Stomach (tissue), 9 donors: ENCODE results near the gene CEP350. TPM values are rescaled to one million over a fixed set of nuclear protein-coding genes. Genes with fewer than 3 reads are reported as not detected.

ENCODE experiments used
- DNase-seq, 2 donors: peaks; one replicate each; pipeline versions ENCODE4 v3.0.0 to v3.0.0-alpha.2; 2013 to 2019
- H3K27ac ChIP-seq, 5 donors: fragments of 200-600 bp in 4 of 5; sonication (generic) in 4 of 5; one replicate each; pipeline ENCODE4 v1.5.1; 2013 to 2019; ENCODE audit warnings: mild to moderate bottlenecking in 1 of 5, moderate library complexity in 1 of 5
- H3K27me3 ChIP-seq, 3 donors: fragments of 200-600 bp; sonication (generic); one replicate each; pipeline ENCODE4 v1.5.1; 2017 to 2019; ENCODE audit warnings: mixed run types in 1 of 3
- H3K36me3 ChIP-seq, 4 donors: fragments of 200-600 bp; sonication (generic); 1 replicate in 3 of 4; 2 replicates in 1 of 4; pipeline ENCODE4 v1.5.1; 2016 to 2019
- H3K4me1 ChIP-seq, 4 donors: fragments of 200-600 bp; sonication (generic); one replicate each; pipeline ENCODE4 v1.5.1; 2016 to 2019
- H3K4me3 ChIP-seq, 4 donors: fragments of 200-600 bp; sonication (generic) in 3 of 4; one replicate each; pipeline ENCODE4 v1.5.1; 2016 to 2019; ENCODE audit warnings: mild to moderate bottlenecking in 1 of 4
- H3K9me3 ChIP-seq, 4 donors: fragments of 200-600 bp; sonication (generic); one replicate each; pipeline ENCODE4 v1.5.1; 2016 to 2019
- EP300 ChIP-seq: sonication (generic); formaldehyde crosslinking; IDR thresholded peaks from one replicate; pipeline ENCODE4 v1.6.1; 2017; ENCODE audit warnings: antibody characterized with exemption
- POLR2A ChIP-seq, 4 donors: fragments of 450-650 bp; IDR thresholded peaks; one replicate each; pipeline ENCODE4 v1.6.1; 2016; ENCODE audit warnings: antibody characterized with exemption in 4 of 4, control low read depth in 2 of 4, mild to moderate bottlenecking in 1 of 4, moderate library complexity in 1 of 4
- POLR2AphosphoS5 ChIP-seq, 3 donors: sonication (generic); formaldehyde crosslinking; IDR thresholded peaks; one replicate each; pipeline ENCODE4 v1.6.1; 2016; ENCODE audit warnings: antibody characterized with exemption in 3 of 3
- WGBS, 5 donors: extraction: QIAGEN DNeasy Blood & Tissue Kit in 3 of 5; methylation state at CpG; one replicate each; pipeline versions ENCODE4 v1.1.5 to v1.1.7; 2013 to 2018; 5-methylcytosine and 5-hydroxymethylcytosine counted together
- intact Hi-C: fragments of 100-400 bp; cut with DNase I; formaldehyde crosslinking; loops from one replicate; pipeline ENCODE4 v1.15.1; 2023; ENCODE audit warnings: low total_unique reads
- polyA plus RNA-seq, 3 donors: library from polyadenylated mRNA; stranded (reverse); fragments of 200-250 nt; gene quantifications; one replicate each; pipeline ENCODE4 v1.2.3, GENCODE V29; 2013
- total RNA-seq, 5 donors: library from RNA; depleted of rRNA; stranded (reverse); fragments of >200 nt; gene quantifications; one replicate each; pipeline versions ENCODE4 v1.1.0 to v1.2.3, GENCODE V29; 2014 to 2016
- TF ChIP-seq, protein P1 (sequence below), 7 experiments: fragments of 450-650 bp in 4 of 7; fragments of 200-600 bp in 3 of 7; sonication (generic) in 3 of 7; IDR thresholded peaks; one replicate each; pipeline ENCODE4 v1.5.1; 2016 to 2019; ENCODE audit warnings: antibody characterized with exemption in 7 of 7, control low read depth in 2 of 7, mild to moderate bottlenecking in 1 of 7
- donor health status: healthy with polysubstance abuse.
- donor health status: Bipolar disorder and iron deficiency.
- donor health status: healthy.

CEP350 gene
- total and polyA plus RNA-seq, 8 donors = 2.4 to 150 (median 67.8) TPM

- H3K9me3 ChIP-seq = no peaks in the 10 kb centered on the region
- H3K27me3 ChIP-seq = no peaks in the 10 kb centered on the region
- peaks cover 37 to 82% (median 79%) of the 10 kb centered on the region in 4 donors for H3K36me3 ChIP-seq
- no peak overlapping the region for H3K4me3 ChIP-seq
- H3K4me1 ChIP-seq = peaks cover 0 to 8% (median 0%) of the 10 kb centered on the region in 4 donors
- no peak for DNase-seq
- H3K27ac ChIP-seq = no peak overlapping the region
- 87 to 95% (median 91%) methylated on average over 3 of the region's 3 CpGs for WGBS, 5 donors
- intact Hi-C loops = no loop called here
- TF ChIP-seq, protein P1, sequence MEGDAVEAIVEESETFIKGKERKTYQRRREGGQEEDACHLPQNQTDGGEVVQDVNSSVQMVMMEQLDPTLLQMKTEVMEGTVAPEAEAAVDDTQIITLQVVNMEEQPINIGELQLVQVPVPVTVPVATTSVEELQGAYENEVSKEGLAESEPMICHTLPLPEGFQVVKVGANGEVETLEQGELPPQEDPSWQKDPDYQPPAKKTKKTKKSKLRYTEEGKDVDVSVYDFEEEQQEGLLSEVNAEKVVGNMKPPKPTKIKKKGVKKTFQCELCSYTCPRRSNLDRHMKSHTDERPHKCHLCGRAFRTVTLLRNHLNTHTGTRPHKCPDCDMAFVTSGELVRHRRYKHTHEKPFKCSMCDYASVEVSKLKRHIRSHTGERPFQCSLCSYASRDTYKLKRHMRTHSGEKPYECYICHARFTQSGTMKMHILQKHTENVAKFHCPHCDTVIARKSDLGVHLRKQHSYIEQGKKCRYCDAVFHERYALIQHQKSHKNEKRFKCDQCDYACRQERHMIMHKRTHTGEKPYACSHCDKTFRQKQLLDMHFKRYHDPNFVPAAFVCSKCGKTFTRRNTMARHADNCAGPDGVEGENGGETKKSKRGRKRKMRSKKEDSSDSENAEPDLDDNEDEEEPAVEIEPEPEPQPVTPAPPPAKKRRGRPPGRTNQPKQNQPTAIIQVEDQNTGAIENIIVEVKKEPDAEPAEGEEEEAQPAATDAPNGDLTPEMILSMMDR (IDR thresholded peaks at IDR 0.05) = no peak
- no peak for TF ChIP-seq EP300
- TF ChIP-seq POLR2A (IDR thresholded peaks at IDR 0.05) = no peak
- no peak for TF ChIP-seq POLR2AphosphoS5 (IDR thresholded peaks at IDR 0.05)
Measured at GRCh38 chr1:180042988-180043622, 88.5 kb downstream of the CEP350 start.

- no peak for DNase-seq
- H3K4me1 ChIP-seq = peaks cover 0 to 8% (median 0%) of the 10 kb centered on the region in 4 donors
- no peak for TF ChIP-seq POLR2A (IDR thresholded peaks at IDR 0.05)
- TF ChIP-seq, protein P1 (IDR thresholded peaks at IDR 0.05) = no peak
- no peak for TF ChIP-seq EP300
- TF ChIP-seq POLR2AphosphoS5 (IDR thresholded peaks at IDR 0.05) = no peak
- no peaks in the 10 kb centered on the region for H3K27me3 ChIP-seq
- no peak overlapping the region for H3K4me3 ChIP-seq
- no peak overlapping the region for H3K27ac ChIP-seq
- no peaks in the 10 kb centered on the region for H3K9me3 ChIP-seq
- peaks cover 40 to 82% (median 79%) of the 10 kb centered on the region in 4 donors for H3K36me3 ChIP-seq
- intact Hi-C loops = no loop called here
Measured at GRCh38 chr1:180043785-180044184, 89.2 kb downstream of the CEP350 start.

GRCh38 chr1:180046674-180047073, 92.1 kb downstream of the CEP350 start:
- H3K4me1 ChIP-seq = peaks cover 0 to 8% (median 0%) of the 10 kb centered on the region in 4 donors
- no peaks in the 10 kb centered on the region for H3K9me3 ChIP-seq
- DNase-seq = no peak
- intact Hi-C loops = no loop called here
- H3K27ac ChIP-seq = no peak overlapping the region
- H3K36me3 ChIP-seq = peaks cover 52 to 96% (median 94%) of the 10 kb centered on the region in 4 donors
- 91 to 100% (median 98%) methylated on average over 1 of the region's 1 CpG for WGBS, 5 donors
- no peak overlapping the region for H3K4me3 ChIP-seq
- no peaks in the 10 kb centered on the region for H3K27me3 ChIP-seq
- no peak for TF ChIP-seq EP300
- TF ChIP-seq, protein P1 (IDR thresholded peaks at IDR 0.05) = no peak
- no peak for TF ChIP-seq POLR2A (IDR thresholded peaks at IDR 0.05)
- no peak for TF ChIP-seq POLR2AphosphoS5 (IDR thresholded peaks at IDR 0.05)

DNA sequence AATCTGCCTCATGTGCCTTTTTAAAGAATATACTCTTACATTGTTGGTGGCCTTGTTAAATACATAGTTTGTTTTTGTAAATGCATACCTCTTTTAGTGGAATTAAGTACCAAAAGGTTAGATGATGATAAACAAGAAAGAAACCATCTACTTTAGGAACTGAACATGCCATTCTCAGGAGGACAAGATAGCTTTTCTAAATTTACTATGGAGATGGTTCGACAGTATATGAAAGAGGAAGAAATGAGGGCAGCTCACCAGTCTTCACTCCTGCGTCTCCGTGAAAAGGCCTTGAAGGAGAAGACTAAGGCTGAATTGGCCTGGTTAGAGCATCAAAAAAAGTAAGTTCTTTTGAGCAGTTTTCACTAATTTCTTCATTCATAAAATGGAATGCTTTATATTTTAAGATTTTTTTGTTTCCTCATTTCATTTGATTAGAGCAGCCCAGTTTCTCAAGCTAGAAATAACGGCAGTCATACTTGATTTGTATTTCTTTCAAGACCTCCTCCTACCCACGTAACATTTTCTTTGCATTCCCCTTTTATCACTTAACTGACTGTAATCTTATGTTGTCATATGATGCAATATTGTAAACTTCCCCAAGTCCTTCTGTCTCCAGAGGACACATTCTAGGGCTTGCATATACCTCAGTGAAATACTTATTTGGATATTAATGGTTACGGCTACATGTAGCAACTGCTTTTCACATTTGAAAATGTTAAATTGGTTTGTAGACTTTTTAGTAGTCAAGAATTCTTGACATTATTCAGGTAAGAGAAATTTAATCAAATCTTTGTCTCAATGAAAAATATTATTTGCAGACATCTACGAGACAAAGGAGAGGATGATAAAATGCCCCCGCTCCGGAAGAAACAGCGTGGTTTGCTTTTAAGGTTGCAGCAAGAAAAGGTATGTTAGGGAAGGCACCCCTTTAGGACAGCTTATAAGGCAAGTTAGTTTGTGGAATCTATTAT, 99.3 kb downstream of the CEP350 start:
- no peak overlapping the region for H3K27ac ChIP-seq
- TF ChIP-seq, protein P1 (IDR thresholded peaks at IDR 0.05) = no peak
- TF ChIP-seq POLR2A (IDR thresholded peaks at IDR 0.05) (no peak), EP300 (no peak), POLR2AphosphoS5 (IDR thresholded peaks at IDR 0.05) (no peak)
- no peaks in the 10 kb centered on the region for H3K9me3 ChIP-seq
- DNase-seq = no peak
- no peaks in the 10 kb centered on the region for H3K27me3 ChIP-seq
- intact Hi-C loops = no loop called here
- H3K4me3 ChIP-seq = no peak overlapping the region
- WGBS, 5 donors = 91 to 96% (median 93%) methylated on average over 10 of the region's 10 CpGs
- H3K36me3 ChIP-seq = peaks cover 32 to 92% (median 87%) of the 10 kb centered on the region in 4 donors
- H3K4me1 ChIP-seq = no peaks in the 10 kb centered on the region
